ENCODE results near the gene TMED1. TPM values are rescaled to one million over a fixed set of nuclear protein-coding genes. Genes with fewer than 3 reads are reported as not detected.

The TMED1 gene
- total and polyA plus RNA-seq, 9 of the 15 experiments (the other 6 are each of a cell fraction or from before 2014, with no cell fraction given) = 0.86 to 30.2 (median 23.5) TPM

DNA sequence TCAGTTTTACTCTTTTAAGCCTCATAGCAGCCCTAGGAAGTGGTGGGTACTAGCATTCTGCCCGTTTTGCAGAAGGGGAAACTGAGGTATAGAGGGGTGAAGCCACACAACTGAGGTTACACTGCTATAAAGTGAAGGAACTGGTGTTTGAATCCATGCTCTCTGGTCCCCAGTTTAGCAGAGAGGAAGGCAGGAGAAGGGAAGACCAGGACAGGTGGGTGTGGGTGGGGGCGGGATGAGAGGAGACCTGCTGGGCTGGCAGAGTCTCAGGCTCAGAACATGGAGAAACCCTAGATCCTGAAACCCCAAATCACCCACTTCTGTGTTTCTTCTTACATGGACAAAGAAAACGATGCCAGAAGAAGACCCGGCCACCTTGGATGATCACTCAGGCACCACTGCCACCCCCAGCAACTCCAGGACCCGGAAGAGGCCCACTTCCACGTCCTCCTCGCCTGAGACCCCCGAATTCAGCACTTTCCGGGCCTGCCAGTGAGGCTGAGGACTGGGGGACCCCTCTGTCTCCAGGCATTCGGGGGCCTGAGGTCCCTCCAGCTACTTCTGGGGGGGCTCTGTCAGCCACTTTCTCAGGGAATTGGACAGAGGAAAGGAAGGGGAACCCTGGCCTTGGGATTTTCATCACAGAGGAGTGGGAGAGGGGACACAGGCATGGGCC is 33.0 kb upstream of the TMED1 start:
- WGBS (ENCODE audit: insufficient coverage, low coverage, missing lambda C conversion rate) = 71% methylated on average over 10 of the region's 10 CpGs
- BruUV-seq (replicated peaks) = no TSS peak
- ChIA-PET CTCF (ENCODE audit: low intra/inter-chr PET ratio) (no interaction called here), POLR2A (interaction anchor here (0.6 to 0.7 kb wide), 4 partner anchors 33 to 328 kb away, joined by 3 to 4 read pairs (median 3); partner anchors contain the start of gene TMED1)
- no peak overlapping the region for H3K4me3 ChIP-seq
- FAIRE-seq (no peak), ATAC-seq (no peak), DNase-seq (ENCODE audit: extremely low read depth in 1 of 4, low spot score in 3 of 4) (no peak)
- intact Hi-C loops (cut with micrococcal nuclease) = no loop called here
- H3K9ac ChIP-seq (ENCODE audit: insufficient read depth in 1 of 2, low read depth in 2 of 2, low read length in 2 of 2) = peak overlapping the region in 1 of 2 experiments; percentile 63; a peak in 2 of 4 replicates
- no peaks in the 10 kb centered on the region for H3K9me1 ChIP-seq (ENCODE audit: control insufficient read depth, insufficient read depth, low read length)
- H3K36me3 ChIP-seq (ENCODE audit: control insufficient read depth, insufficient read depth, low read length) = peaks cover 3% of the 10 kb centered on the region; the same call in 1 of the 3 replicates
- peaks cover 24% of the 10 kb centered on the region for H3K79me2 ChIP-seq (ENCODE audit: control insufficient read depth, insufficient read depth, low read length)
- in situ Hi-C loops (cut with MboI) = no loop called here
- no peak for TF ChIP-seq ERF (CRISPR knock-in tag; IDR thresholded peaks at IDR 0.05)
- TF ChIP-seq BCOR (IDR thresholded peaks at IDR 0.05) = peak; percentile 37; the same call in 1 of the 2 replicates
- TF ChIP-seq ZNF316 (IDR thresholded peaks at IDR 0.05) = no peak
- TF ChIP-seq ARNT (IDR thresholded peaks at IDR 0.05) = no peak
- TF ChIP-seq, protein P1, sequence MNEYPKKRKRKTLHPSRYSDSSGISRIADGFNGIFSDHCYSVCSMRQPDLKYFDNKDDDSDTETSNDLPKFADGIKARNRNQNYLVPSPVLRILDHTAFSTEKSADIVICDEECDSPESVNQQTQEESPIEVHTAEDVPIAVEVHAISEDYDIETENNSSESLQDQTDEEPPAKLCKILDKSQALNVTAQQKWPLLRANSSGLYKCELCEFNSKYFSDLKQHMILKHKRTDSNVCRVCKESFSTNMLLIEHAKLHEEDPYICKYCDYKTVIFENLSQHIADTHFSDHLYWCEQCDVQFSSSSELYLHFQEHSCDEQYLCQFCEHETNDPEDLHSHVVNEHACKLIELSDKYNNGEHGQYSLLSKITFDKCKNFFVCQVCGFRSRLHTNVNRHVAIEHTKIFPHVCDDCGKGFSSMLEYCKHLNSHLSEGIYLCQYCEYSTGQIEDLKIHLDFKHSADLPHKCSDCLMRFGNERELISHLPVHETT (CRISPR knock-in tag; conservative IDR thresholded peaks at IDR 0.05 in 1 of 2, IDR thresholded peaks at IDR 0.05 in 1 of 2) = no peak
- peaks cover 14 to 46% of the 10 kb centered on the region in 2 experiments for H3K4me1 ChIP-seq (replicated peaks in 1 of 2; ENCODE audit: control insufficient read depth in 2 of 2, insufficient read depth in 2 of 2, low read length in 2 of 2)
- H3K27ac ChIP-seq (ENCODE audit: extremely low read depth, low read depth, low read length) = no peak overlapping the region
- H4K20me1 ChIP-seq (replicated peaks; ENCODE audit: control insufficient read depth, insufficient read depth, low read length) = no peaks in the 10 kb centered on the region
- H3K4me2 ChIP-seq (ENCODE audit: insufficient read depth, low read length) = no peak overlapping the region
- no peaks in the 10 kb centered on the region for H3K9me3 ChIP-seq (replicated peaks; ENCODE audit: control insufficient read depth, insufficient read depth, low read depth, low read length)
- H2AFZ ChIP-seq (ENCODE audit: low read depth, low read length) = no peak overlapping the region; the same call in 1 of the 2 replicates
- no peaks in the 10 kb centered on the region for H3K27me3 ChIP-seq (ENCODE audit: control insufficient read depth in 2 of 2, insufficient read depth in 2 of 2, low read length in 2 of 2)

Measured in K562 (cell line).